K562 treated with DMSO at 1 percent for 12 hours (cell line): ENCODE data around the gene PLA2G2D. TPM values are rescaled to one million over a fixed set of nuclear protein-coding genes. Genes with fewer than 3 reads are reported as not detected.

Experiments
- total RNA-seq: library from RNA; unstranded; fragments of 300-600 nt; gene quantifications from 2 replicates; pipeline ENCODE4 v1.2.3, GENCODE V29; 2022; ENCODE audit not compliant: insufficient read depth

PLA2G2D gene
- total RNA-seq: not detected in 2 replicates

GRCh38 chr1:20119347-20119746, at the start of gene PLA2G2D:
TSS of gene PLA2G2D (minus strand) at chr1:20119536. CDS start at chr1:20119498, 38 bp downstream.

GRCh38 chr1:20138961-20139550, 19.7 kb upstream of the PLA2G2D start, which contains the start of gene PLA2G2F:
TSS of gene PLA2G2F (plus strand) at chr1:20139323. CDS start at chr1:20139428, 105 bp downstream.

GRCh38 chr1:20069874-20070273, 49.5 kb downstream of the PLA2G2D start, which contains the start of gene PLA2G5:
TSS of gene PLA2G5 (plus strand) at chr1:20070194. CDS start at chr1:20084831, 14,637 bp downstream.

Other genes starting within 250 kb of the PLA2G2D start
- gene OTUD3, start 237.1 kb downstream of the PLA2G2D start, total RNA-seq: 2.1 and 24.5 TPM in 2 replicates
- gene PLA2G2E, start 195.9 kb downstream of the PLA2G2D start, total RNA-seq: not detected in 2 replicates
- gene PLA2G2A, start 139.9 kb downstream of the PLA2G2D start, total RNA-seq: not detected in 2 replicates
- not detected in 2 replicates for gene PLA2G5, start 49.3 kb downstream of the PLA2G2D start, total RNA-seq
- not detected in 2 replicates for gene PLA2G2F, start 19.8 kb upstream of the PLA2G2D start, total RNA-seq
- 5.3 and 9.7 TPM in 2 replicates for gene UBXN10, start 66.6 kb upstream of the PLA2G2D start, total RNA-seq
- gene PLA2G2C, start 67.0 kb upstream of the PLA2G2D start, total RNA-seq: 0.40 and 0.42 TPM in 2 replicates
- not detected in 2 replicates for gene VWA5B1, start 171.3 kb upstream of the PLA2G2D start, total RNA-seq